Panc1 (cell line): ENCODE results near the gene FAN1.
"Not testable (repeated sequence)": the region's sequence is repeated elsewhere in the genome, so short reads cannot be mapped to it uniquely, and the experiment has no call there.

Source experiments
- CTCF ChIP-seq: fragments of 450-650 bp; IDR thresholded peaks from 2 replicates; pipeline ENCODE4 v1.5.1; 2017; ENCODE audit warnings: mild to moderate bottlenecking
- POLR2AphosphoS5 ChIP-seq: IDR thresholded peaks from 2 replicates; pipeline ENCODE4 v1.6.1; 2012; ENCODE audit warnings: mild to moderate bottlenecking, low read depth, low read length, moderate library complexity
- SIN3A ChIP-seq: IDR thresholded peaks from 2 replicates; pipeline ENCODE4 v1.6.1; 2012; ENCODE audit warnings: low read depth, mild to moderate bottlenecking, low read length, moderate library complexity, borderline replicate concordance; ENCODE audit not compliant: insufficient read depth

GRCh38 chr15:30883666-30884065, 20.0 kb upstream of the FAN1 start:
- TF ChIP-seq CTCF, POLR2AphosphoS5, SIN3A: not testable (repeated sequence)
